ENCODE results near the gene TTI1. TPM values are rescaled to one million over a fixed set of nuclear protein-coding genes. Genes with fewer than 3 reads are reported as not detected.
A peak's percentile ranks its signal among the peaks of the same experiment; 100 is the strongest.

TTI1 gene
- total RNA-seq, 1 experiment from 2014 or later, result 37.4 TPM

DNA sequence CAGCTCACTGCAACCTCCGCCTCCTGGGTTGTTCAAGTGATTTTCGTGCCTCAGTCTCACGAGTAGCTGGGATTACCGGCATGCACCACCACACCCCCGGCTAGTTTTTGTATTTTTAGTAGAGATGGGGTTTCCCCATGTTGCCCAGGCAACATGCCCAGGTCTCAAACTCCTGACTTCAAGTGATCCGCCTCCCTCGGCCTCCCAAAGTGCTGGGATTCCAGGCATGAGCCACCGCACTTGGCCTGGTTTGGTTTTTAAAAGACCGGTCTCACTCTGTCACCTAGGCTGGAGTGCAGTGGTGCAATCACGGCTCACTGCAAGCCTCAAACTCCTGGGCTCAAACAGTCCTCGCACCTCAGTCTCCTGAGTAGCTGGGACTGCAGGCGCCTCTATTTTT is 90.2 kb downstream of the TTI1 start:
- Histone ChIP-seq H2AK5ac (ENCODE audit: insufficient read length, low read length) (no peak overlapping the region), H4K91ac (ENCODE audit: insufficient read length, low read depth, low read length) (no peak overlapping the region), H2AFZ (ENCODE audit: low read length) (no peak overlapping the region), H3K79me1 (ENCODE audit: insufficient read depth, low read depth, low read length, poor library complexity, severe bottlenecking) (no peaks in the 10 kb centered on the region), H3T11ph (ENCODE audit: low read length) (no peak overlapping the region), H3K23me2 (ENCODE audit: insufficient read length, low read depth, low read length, poor library complexity, severe bottlenecking) (no peaks in the 10 kb centered on the region), H3K27me3 (ENCODE audit: insufficient read depth, low read length) (no peaks in the 10 kb centered on the region), H3K4me2 (ENCODE audit: insufficient read depth, insufficient read length, low read length) (no peak overlapping the region), H4K20me1 (ENCODE audit: control insufficient read depth, insufficient read depth, insufficient read length) (no peaks in the 10 kb centered on the region), H2BK20ac (ENCODE audit: low read depth, low read length, poor library complexity, severe bottlenecking) (no peak overlapping the region), H2BK12ac (ENCODE audit: insufficient read length, low read depth, low read length) (no peak overlapping the region), H3K56ac (ENCODE audit: insufficient read length, low read depth, low read length) (no peak overlapping the region), H3K14ac (ENCODE audit: insufficient read depth, low read length) (no peak overlapping the region), H4K5ac (ENCODE audit: insufficient read length, low read depth, low read length) (no peak overlapping the region), H3K79me2 (ENCODE audit: insufficient read depth, low read length) (no peaks in the 10 kb centered on the region), H2BK15ac (ENCODE audit: low read depth, low read length) (no peak overlapping the region), H3K27ac (ENCODE audit: insufficient read length, low read depth, low read length) (no peak overlapping the region), H3K18ac (ENCODE audit: insufficient read length, low read depth, low read length) (no peak overlapping the region), H3K4ac (ENCODE audit: low read depth, low read length) (no peak overlapping the region), H4K8ac (replicated peaks; ENCODE audit: insufficient read length, low read depth, low read length) (no peak overlapping the region), H2BK120ac (ENCODE audit: low read depth, low read length, poor library complexity, severe bottlenecking) (no peak overlapping the region), H2BK5ac (ENCODE audit: insufficient read length, low read length) (no peak overlapping the region), H3K4me1 (ENCODE audit: insufficient read depth, low read length) (no peaks in the 10 kb centered on the region), H3K9me3 (ENCODE audit: control insufficient read depth, low read depth, low read length) (no peaks in the 10 kb centered on the region), H3K23ac (ENCODE audit: insufficient read length, low read depth, low read length) (no peak overlapping the region), H3K9ac (ENCODE audit: extremely low read depth, insufficient read length, low read length) (no peak overlapping the region)
- H3K9me3 Mint-ChIP-seq, result peaks cover 6 to 9% of the 10 kb centered on the region in 2 experiments; a peak in 4 of 5 replicates
- H3K27ac Mint-ChIP-seq, result no peak overlapping the region
- H3K4me3 Mint-ChIP-seq, result no peak overlapping the region
- H3K36me3 Mint-ChIP-seq (ENCODE audit: insufficient read depth in 1 of 3, low read depth in 3 of 3), result peaks cover 0 to 5% (median 0%) of the 10 kb centered on the region in 3 experiments; a peak in 1 of 7 replicates
- H3K4me1 Mint-ChIP-seq, result peaks cover 11 to 14% of the 10 kb centered on the region in 2 experiments; a peak in 3 of 4 replicates
- DNase-seq, result peak; percentile 15
- WGBS (ENCODE audit: extremely low coverage, insufficient read length, low lambda C conversion rate), result no CpG with 5 or more reads among the region's 12 CpGs
- H3K27me3 Mint-ChIP-seq (ENCODE audit: low read depth), result peaks cover 3% of the 10 kb centered on the region
- TF ChIP-seq, protein P1, sequence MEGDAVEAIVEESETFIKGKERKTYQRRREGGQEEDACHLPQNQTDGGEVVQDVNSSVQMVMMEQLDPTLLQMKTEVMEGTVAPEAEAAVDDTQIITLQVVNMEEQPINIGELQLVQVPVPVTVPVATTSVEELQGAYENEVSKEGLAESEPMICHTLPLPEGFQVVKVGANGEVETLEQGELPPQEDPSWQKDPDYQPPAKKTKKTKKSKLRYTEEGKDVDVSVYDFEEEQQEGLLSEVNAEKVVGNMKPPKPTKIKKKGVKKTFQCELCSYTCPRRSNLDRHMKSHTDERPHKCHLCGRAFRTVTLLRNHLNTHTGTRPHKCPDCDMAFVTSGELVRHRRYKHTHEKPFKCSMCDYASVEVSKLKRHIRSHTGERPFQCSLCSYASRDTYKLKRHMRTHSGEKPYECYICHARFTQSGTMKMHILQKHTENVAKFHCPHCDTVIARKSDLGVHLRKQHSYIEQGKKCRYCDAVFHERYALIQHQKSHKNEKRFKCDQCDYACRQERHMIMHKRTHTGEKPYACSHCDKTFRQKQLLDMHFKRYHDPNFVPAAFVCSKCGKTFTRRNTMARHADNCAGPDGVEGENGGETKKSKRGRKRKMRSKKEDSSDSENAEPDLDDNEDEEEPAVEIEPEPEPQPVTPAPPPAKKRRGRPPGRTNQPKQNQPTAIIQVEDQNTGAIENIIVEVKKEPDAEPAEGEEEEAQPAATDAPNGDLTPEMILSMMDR (conservative IDR thresholded peaks at IDR 0.05), result no peak

All from H9 (cell line).